ENCODE measurements around the gene ACTRT2.

The ACTRT2 gene

DNA sequence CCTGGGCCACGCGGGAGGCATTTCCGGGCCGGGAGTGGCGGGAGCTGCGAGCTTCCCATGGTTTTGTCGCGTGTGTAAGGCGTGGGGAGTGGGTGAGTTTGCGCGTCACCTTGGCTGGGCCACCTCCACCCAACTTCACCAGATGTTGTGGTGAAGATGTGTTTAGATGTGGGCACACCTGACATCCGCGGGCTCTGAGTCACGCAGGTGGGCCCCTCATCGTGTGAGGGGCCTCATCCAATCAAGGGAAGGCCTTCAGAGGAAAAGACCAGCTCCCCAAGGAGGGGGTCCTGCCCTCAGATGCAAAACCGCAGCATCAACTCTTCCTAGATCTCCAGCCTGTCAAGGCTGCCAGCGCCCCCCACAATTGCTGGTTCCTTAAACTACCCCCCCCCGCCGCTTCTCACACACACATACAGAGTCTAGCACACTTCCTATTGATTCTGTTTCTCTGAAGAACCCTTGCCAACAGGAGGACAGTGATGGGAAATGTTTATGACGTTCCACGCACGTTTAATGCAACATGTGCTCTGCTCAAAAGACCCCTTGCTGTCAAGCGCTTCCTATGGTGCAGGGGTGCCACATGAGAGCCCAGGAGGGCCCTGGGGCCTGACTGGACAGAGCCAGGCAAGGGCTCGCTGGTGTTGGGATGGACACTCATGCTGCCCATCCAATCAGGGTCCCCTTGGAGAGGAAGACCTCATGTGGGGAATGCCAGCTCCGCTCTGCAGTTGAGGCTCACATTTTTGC, 11.9 kb downstream of the ACTRT2 start:
- peak; percentile 41 for DNase-seq

DNA sequence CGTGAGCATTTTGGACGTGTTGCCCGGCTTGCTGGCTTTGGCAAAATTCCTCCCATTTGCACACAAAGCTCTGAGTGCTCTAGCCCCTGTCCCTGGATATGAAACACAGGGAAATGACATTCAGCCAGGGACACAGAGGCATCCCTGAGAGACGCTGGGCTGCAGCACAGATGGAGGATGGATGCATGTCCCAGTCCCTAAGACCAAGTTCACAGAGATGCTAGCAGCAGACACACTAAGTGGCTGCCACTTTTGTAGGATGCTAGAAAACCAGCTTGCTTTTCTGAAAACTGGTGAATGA, 12.5 kb downstream of the ACTRT2 start:
- DNase-seq, result no peak

DNA sequence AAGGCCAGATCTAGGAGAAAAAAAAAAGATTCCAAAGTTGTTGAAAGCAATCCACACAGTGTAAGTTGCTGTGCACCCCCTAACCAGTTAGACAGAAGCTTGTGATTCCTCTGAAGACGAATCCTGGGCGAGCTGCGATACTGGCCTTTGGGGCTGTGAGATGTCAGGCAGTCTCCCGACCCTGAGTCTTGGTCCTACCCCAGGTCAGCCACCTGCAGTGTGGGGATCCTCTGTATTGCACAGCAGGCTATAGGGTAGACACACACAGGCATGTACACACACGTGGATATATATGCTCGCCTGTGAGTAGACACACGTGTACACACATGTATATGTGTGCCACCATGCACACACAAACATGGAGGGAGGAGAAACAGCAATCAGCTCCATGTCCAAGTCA, 12.9 kb downstream of the ACTRT2 start:
- no peak for DNase-seq

GRCh38 chr1:3034728-3035562, 13.7 kb downstream of the ACTRT2 start:
- no peak for DNase-seq

- DNase-seq, result no peak
Measured at GRCh38 chr1:3035563-3036446, 14.5 kb downstream of the ACTRT2 start.

DNA sequence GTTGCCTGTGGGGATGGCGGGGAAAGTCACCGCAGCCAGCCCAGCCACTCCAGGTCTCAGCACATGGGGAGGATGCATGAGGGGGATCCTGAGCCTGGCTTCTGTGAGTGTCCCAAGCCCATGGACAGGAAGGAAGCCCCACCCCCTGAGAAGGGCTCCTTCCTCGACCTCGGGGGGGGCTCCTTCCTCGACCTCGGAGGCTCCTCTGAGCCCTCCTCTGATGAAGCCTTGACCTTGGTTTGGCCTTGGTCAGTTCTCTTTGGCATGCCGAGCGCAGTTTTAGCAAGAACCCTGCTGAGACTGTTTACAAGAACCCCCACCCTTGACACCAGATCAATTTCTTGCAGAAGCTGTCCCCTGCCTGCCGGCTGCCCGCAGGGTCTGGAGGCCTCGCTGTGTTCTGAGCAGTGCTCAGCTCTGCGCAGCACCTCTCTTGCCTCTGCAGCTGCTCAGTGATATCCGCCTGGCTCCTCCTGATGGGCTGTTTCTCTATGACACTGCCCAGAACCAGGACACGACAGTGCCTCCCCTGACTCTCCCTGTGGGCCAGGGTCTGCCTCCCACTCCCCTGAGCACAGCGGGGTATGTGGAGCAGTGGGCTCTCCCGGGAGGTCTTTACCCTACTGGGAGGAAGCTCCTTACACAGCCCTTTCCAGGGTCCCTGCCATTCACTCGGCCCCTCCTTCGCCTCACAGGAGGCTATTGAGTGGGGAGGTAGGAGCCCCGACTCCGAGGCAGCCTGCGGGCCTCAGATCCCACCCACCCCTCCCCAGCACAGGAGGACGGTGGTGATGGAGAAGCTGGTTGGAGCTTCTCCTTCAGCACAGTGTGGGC, 15.4 kb downstream of the ACTRT2 start:
- no peak for DNase-seq

DNA sequence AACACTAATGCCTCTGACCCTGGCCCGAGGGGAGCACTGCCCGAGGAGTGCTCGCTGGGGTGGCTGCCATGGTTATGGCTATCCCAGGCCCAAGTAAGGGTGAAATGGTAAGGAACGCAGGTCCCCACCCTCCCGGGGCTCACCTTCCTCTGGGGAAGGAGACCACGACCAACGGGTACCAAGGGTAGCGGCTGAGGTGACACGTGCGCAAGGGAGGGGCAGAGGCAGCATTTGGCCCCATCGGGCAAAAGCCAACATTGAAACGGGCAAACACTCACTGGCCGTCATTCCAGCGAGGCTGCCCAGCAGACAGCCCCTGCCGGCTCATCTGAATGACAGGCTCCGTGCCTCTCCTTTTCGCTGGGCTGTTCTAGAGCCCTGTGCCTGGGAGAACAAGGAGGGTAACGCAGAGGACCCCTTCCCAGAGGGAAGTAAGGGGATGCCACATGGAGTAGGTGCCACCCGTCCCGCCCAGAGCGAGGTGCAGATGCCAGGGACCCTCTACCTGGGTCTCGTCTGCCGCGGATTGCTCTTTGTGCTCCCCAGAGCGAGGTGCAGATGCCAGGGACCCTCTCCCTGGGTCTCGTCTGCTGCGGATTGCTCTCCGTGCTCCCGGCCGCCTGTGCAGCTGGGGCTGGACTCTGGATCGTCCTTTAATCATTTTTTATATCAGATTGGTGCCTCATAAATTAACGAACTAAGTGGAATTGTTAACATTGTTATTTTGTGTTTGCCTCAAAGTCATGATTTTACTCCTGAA, 16.2 kb downstream of the ACTRT2 start:
- DNase-seq, result no peak

DNA sequence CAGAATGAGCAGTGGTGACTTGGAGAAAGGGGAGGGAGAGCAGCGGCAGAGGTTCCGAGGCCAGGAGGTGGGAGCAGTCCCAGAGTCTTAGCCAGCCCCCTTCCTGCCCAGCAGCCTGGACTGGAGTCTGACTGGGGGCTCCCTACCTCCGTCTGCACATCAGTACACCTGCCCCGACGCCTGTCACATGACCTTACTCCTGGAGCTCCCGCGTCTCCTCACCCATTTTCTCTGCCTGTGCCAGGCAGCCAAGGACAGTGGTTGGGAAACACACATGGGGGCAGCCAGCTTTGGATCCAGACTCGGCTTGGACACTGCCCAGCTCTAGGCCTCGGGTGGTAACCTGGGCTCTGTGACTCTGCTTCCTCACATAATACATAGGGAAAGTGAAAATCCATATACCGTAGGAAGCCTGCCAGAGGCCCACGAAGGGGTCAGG, 16.9 kb downstream of the ACTRT2 start:
- DNase-seq, result no peak

DNA sequence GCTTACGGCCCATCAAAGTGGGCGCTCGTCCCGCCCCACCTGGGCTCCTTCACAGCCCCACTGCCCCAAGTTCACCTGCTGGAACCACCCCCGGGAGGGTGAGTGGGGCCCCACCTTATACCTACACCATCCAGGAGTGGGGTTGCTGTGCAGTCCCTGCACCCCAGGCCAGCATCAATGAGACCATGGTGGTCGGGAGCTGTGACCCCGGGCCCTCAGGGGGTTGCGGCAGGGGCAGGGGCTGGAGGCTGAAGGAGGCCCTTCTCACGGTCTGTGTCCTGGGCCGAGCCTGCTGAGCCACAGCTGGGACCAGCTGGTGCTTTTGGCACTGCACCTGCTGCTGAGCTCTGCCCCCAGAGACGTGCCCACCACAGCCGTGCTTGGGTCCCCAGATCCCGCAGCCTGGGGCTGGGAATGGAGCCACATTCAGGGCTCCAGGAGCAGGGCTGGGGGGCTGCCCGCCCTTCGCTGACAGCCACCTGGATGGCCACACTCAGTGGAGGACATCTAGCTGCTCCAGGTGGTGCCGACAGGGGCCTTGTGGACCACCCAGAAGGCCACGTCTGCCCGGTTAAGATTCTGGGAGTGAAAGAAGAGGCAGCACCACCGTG, 17.4 kb downstream of the ACTRT2 start:
- DNase-seq, result no peak

- no peak for DNase-seq
Measured at GRCh38 chr1:3040004-3040403, 18.7 kb downstream of the ACTRT2 start.

DNA sequence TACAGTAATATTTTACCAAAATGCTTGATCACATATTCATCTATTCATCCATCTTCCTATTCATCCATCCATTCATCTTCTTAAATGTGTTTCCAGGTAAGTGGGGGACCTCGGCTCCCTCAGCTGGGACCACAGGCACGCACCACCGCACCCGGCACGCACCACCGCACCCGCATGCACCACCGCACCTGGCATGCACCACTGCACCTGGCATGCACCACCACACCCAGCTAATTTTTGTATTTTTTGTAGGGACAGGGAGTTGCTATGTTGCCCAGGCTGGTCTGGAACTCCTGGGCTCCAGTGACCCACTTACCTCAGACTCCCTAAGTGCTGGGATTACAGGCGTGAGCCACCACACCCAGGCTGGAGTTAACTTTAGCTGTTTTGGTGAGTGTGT, 21.2 kb downstream of the ACTRT2 start:
- DNase-seq, result no peak

DNA sequence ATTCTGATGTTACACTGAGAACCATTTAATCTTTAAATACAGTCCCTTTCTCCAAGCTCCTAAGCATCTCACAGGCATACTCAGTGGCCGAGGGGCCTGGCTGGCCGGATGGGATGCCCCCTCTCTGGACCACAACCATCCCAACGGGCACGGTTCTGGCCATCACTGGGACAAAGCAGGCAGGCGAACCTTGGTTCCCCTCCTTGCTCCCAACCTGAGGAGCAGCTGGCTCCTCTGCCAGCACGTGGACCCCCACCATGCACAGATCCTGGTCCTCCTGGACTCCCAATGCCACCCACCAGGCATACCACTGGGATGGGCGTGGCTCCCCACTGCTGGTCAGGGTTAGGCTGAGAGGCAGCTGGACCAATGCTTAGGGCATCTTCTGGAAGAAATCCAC, 27.9 kb downstream of the ACTRT2 start:
- no peak for DNase-seq

DNA sequence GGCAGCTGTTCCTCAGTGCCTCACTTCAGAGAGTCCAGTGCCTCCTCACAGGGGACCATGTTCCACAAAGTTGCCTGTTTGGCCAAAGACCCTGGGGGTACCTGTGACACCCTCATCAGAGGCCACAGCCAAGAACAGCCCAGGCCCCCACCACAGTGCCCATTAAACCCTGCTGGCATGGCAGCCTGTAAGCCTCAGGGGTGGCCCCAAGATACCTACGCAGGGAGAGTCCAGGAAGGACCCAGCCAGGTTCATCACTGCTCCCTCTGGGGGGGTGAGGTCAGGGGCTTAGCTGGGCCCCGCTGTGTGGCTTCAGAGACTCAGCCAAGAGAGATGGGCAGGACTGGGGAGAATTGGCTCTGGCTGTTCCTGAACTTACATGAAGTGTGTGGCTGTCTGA, 28.6 kb downstream of the ACTRT2 start:
- no peak for DNase-seq

GRCh38 chr1:3050603-3051002, 29.3 kb downstream of the ACTRT2 start:
- DNase-seq, result no peak

DNA sequence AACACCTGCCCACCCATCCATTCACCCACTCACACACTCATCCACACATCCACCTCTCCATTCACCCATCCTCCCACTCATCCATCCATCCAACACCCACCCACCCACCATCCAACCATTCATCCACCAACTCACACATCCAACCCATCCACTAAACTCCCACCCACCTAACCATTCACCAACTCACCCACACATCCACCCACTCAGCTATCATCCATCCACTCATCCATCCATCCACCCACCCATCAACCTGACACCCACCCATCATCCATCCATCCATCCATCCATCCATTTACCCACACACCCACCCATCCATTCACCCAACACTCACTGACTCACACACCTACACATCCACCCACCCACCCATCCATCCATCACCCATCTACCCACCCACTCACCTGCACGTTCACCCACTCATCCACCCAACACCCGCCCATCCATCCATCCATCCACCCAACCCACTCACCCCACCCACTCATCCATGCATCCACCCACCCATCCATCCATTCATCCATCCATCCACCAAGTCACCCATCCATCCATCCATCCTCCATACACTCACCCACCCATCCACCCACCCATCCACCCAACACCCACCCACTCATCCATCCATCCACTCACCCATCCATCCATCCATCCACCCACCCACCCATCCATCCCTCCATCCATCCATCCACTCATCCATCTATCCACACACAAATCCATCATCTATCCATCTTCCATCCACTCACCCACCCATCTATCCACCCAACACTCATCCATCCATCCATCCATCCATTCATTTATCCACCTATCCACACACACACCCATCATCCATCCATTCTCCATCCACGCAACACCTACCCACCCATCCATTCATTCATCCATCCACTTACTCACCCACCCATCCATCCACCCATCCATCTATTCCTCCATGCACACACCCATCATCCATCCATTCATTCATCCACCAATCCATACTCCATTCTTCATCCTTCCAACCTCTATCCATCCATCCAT, 30.3 kb downstream of the ACTRT2 start:
- DNase-seq, result no peak

- no peak for DNase-seq
Measured at GRCh38 chr1:3052501-3052900, 31.2 kb downstream of the ACTRT2 start.

GRCh38 chr1:3053366-3053980, 32.2 kb downstream of the ACTRT2 start:
- DNase-seq, result no peak

- DNase-seq, result no peak
Measured at GRCh38 chr1:3053986-3054385, 32.7 kb downstream of the ACTRT2 start.

GRCh38 chr1:3054474-3054873, 33.2 kb downstream of the ACTRT2 start:
- no peak for DNase-seq

DNA sequence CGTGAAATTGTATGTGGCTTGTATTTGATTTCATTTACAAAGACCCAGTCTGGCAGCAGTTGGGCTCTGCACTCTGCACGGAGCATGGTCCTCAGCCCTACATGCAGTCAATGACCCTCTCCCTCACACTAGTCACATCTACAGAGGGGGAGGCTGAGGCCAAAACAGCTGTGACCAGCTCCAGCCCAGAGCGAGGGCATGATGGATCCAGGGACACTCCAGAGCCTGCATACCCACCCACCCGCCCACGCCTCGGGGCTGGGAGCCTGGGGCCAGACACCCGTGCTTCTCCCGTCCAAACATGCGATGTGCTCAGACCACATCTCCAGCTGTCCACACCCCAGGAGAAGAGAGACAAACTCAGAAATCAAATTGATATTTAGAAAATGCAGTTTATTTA, 33.8 kb downstream of the ACTRT2 start:
- DNase-seq, result no peak
